ENCODE measurements around the gene PRKN.

DNA sequence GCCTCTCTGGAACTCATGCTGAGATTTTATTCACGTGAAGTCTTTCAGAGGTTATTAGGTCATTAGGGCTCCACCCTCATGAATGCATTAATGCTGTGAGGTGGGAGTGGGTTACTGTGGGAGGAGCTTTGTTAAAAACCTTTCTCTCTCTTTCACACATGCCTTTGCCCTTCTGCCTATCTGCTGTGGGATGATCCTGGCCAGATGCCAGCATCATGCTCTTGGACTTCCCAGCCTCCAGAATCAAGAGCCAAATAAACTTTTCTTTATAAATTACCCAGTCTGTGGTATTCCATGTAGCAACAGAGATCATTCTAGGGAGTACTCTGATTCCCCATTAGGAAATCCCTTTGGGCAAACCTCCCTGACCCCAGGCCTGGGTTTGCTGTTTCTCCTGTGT, 1323.8 kb downstream of the PRKN start:
- TF ChIP-seq, protein P1, sequence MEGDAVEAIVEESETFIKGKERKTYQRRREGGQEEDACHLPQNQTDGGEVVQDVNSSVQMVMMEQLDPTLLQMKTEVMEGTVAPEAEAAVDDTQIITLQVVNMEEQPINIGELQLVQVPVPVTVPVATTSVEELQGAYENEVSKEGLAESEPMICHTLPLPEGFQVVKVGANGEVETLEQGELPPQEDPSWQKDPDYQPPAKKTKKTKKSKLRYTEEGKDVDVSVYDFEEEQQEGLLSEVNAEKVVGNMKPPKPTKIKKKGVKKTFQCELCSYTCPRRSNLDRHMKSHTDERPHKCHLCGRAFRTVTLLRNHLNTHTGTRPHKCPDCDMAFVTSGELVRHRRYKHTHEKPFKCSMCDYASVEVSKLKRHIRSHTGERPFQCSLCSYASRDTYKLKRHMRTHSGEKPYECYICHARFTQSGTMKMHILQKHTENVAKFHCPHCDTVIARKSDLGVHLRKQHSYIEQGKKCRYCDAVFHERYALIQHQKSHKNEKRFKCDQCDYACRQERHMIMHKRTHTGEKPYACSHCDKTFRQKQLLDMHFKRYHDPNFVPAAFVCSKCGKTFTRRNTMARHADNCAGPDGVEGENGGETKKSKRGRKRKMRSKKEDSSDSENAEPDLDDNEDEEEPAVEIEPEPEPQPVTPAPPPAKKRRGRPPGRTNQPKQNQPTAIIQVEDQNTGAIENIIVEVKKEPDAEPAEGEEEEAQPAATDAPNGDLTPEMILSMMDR (IDR thresholded peaks at IDR 0.05) = no peak
- no peak for TF ChIP-seq POLR2A (IDR thresholded peaks at IDR 0.05)

Data from thyroid gland (tissue), 4 donors.